Esophagus (tissue), 2 donors: ENCODE data around the gene ZGRF1. TPM values are rescaled to one million over a fixed set of nuclear protein-coding genes. Genes with fewer than 3 reads are reported as not detected.
"Not testable (repeated sequence)": the region's sequence is repeated elsewhere in the genome, so short reads cannot be mapped to it uniquely, and the experiment has no call there.

Experiments used
- H3K27ac ChIP-seq, 2 donors: one replicate each; pipeline ENCODE4 v1.5.1; 2013; ENCODE audit warnings: low read depth in 2 of 2, mild to moderate bottlenecking in 2 of 2, inconsistent platforms in 1 of 2, low read length in 1 of 2, moderate library complexity in 1 of 2
- H3K27me3 ChIP-seq, 2 donors: one replicate each; pipeline ENCODE4 v1.6.1; 2013; ENCODE audit warnings: low read length in 2 of 2, control low read depth in 1 of 2, mild to moderate bottlenecking in 1 of 2; ENCODE audit not compliant: insufficient read depth in 2 of 2, control insufficient read depth in 1 of 2
- H3K36me3 ChIP-seq, 2 donors: one replicate each; pipeline ENCODE4 v1.6.1; 2013; ENCODE audit warnings: low read length in 1 of 2; ENCODE audit not compliant: control insufficient read depth in 2 of 2, insufficient read depth in 2 of 2
- H3K4me1 ChIP-seq, 2 donors: one replicate each; pipeline ENCODE4 v1.6.1; 2013; ENCODE audit warnings: low read length in 1 of 2; ENCODE audit not compliant: control insufficient read depth in 2 of 2, insufficient read depth in 2 of 2
- H3K4me3 ChIP-seq, 2 donors: one replicate each; pipeline ENCODE4 v1.5.1; 2013; ENCODE audit warnings: low read length in 2 of 2, mild to moderate bottlenecking in 2 of 2, low read depth in 1 of 2, moderate library complexity in 1 of 2
- H3K9me3 ChIP-seq, 2 donors: one replicate each; pipeline ENCODE4 v1.6.1; 2013; ENCODE audit warnings: mild to moderate bottlenecking in 2 of 2, low read depth in 1 of 2, low read length in 1 of 2, moderate library complexity in 1 of 2; ENCODE audit not compliant: control insufficient read depth in 2 of 2, insufficient read depth in 1 of 2
- WGBS, 2 donors: extraction: QIAGEN DNeasy Blood & Tissue Kit; methylation state at CpG; one replicate each; pipeline ENCODE4 v1.1.7; 2013; 5-methylcytosine and 5-hydroxymethylcytosine counted together
- polyA plus RNA-seq, 2 donors: library from polyadenylated mRNA; stranded (reverse); fragments of 200-250 nt; gene quantifications; one replicate each; pipeline ENCODE4 v1.2.3, GENCODE V29; 2013
- donor health status: healthy with polysubstance abuse.
- donor health status: Bipolar disorder and iron deficiency.

The ZGRF1 gene
- polyA plus RNA-seq, 2 donors = 2.7 to 4.8 TPM

DNA sequence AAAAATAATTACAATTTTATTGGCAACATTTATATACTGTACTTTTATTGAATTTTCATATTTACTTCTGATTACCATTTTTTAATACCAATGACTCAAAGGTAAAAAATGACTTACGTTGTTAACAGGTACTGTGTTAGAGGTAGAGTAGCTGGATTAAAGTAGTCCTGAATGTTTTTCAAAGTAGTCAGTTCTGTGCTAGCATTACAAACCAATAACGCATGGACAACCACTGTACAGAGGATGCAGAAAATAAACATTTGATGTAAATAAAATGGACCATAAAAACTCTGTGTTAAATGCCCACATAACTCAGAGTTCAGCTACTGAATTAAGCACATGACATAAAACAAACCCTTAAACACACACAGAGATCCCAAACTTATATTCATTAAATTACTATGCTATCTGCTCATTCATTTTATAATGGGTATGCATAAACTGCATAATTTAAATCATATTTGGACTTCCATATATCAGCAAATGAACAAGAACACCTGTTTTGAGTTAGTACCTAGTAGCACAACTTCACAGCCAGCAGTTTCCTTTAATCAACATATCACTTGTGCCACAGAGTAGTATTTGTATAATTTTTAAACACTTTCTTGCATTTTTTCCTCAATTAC lies 74.3 kb downstream of the ZGRF1 start:
- Histone ChIP-seq H3K9me3 (no peaks in the 10 kb centered on the region), H3K27ac (no peak overlapping the region), H3K4me1 (no peaks in the 10 kb centered on the region), H3K27me3 (no peaks in the 10 kb centered on the region), H3K4me3 (no peak overlapping the region), H3K36me3 (peaks cover 0 to 2% of the 10 kb centered on the region in 2 donors)
- WGBS, 2 donors = 96 to 97% methylated on average over 2 of the region's 2 CpGs

DNA sequence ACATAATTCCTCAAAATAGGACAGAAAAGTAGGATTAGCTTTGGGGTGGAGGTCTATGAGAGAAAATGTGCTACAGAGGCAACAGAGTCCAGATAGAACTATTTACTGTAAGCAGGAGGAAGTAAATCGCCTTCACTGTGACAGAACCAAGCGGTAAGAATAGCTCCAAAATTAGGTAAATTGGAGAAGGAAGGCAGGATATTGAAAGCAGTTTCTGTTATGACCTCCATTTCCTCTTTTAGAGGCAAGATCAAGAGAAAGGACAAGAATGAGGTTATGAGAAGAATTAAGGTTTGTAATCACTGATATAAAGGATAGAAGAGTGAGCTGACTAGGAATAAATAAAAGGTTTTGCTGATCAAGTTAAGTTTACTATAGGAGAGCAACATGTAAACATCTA lies 76.6 kb downstream of the ZGRF1 start:
- no peaks in the 10 kb centered on the region for H3K36me3 ChIP-seq
- no peaks in the 10 kb centered on the region for H3K4me1 ChIP-seq
- no peaks in the 10 kb centered on the region for H3K9me3 ChIP-seq
- H3K4me3 ChIP-seq = no peak overlapping the region
- WGBS, 2 donors = 88 to 90% methylated on average over 2 of the region's 2 CpGs
- no peaks in the 10 kb centered on the region for H3K27me3 ChIP-seq
- no peak overlapping the region for H3K27ac ChIP-seq

DNA sequence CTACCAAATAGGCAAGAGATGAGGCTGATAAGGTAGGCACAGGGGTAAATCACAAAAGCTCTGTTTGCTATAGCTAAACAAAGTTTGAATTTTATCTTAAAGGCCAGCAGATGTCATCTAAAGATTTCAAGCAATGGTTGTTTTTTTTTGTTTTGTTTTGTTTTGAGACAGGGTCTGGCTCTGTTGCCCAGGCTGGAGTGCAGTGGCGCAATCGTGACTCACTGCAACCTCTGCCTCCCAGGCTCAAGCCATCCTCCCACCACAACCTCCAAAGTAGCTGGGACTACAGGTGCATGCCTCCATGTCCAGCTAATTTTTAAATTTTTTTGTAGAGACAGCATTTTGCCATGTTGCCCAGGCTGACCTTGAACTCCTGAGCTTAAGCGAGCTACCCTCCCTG lies 77.7 kb downstream of the ZGRF1 start:
- Histone ChIP-seq H3K36me3 (no peaks in the 10 kb centered on the region), H3K9me3 (no peaks in the 10 kb centered on the region), H3K4me1 (no peaks in the 10 kb centered on the region), H3K4me3 (no peak overlapping the region), H3K27me3 (no peaks in the 10 kb centered on the region), H3K27ac (no peak overlapping the region)
- WGBS, 2 donors = 96% methylated on average over 3 of the region's 3 CpGs

DNA sequence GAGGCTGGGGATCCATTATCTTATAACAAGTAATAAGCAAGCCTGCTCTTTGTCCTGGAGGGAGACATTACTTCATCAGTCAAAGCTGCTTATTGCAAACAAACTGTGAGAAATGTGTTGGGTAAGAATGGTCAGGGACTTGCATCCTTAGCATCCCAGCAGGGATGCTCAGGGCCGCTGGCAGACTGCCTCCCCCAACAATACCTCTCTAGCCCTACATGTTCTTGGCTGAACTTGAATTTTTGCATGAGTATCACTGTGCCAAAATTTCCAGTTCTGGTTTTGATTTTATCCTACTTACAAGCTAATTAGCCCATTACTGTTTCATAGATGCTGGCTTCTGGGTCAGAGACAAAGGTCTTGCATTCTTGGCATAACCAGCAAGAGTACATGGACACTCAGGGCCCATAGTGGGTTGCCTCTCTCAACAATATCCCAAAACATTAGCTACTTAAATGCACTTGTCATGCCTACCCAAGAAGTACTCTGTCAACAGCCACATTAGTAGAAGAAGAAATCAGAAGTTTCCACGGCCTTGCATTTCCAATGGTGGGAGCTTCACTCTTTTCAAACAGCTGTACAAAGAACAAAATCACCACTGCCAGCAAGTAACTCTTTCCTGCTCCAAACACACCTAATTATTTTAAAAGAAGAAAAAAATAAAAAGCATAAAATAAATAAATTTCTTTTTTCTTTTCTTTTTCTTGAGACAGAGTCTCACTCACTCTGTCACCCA lies 78.9 kb downstream of the ZGRF1 start:
- Histone ChIP-seq H3K4me3 (no peak overlapping the region), H3K27me3 (no peaks in the 10 kb centered on the region), H3K4me1 (no peaks in the 10 kb centered on the region), H3K36me3 (no peaks in the 10 kb centered on the region), H3K9me3 (no peaks in the 10 kb centered on the region), H3K27ac (no peak overlapping the region)
- WGBS, 2 donors = 83 to 97% methylated on average over 2 of the region's 2 CpGs

DNA sequence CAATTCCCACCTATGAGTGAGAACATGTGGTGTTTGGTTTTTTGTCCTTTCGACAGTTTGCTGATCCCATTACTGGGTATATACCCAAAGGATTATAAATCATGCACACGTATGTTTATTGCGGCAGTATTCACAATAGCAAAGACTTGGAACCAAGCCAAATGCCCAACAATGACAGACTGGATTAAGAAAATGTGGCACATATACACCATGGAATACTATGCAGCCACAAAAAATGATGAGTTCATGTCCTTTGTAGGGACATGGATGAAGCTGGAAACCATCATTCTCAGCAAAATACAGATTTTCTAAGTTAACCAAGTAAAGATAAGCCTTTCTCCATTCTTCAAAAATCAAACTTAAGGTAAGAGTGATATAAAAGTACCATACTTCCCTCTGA lies 82.4 kb downstream of the ZGRF1 start:
- not testable (repeated sequence) for H3K4me3 ChIP-seq, H3K36me3 ChIP-seq, H3K27me3 ChIP-seq, H3K9me3 ChIP-seq, H3K27ac ChIP-seq, H3K4me1 ChIP-seq
- WGBS, 2 donors = 96 to 100% methylated on average over 2 of the region's 3 CpGs

DNA sequence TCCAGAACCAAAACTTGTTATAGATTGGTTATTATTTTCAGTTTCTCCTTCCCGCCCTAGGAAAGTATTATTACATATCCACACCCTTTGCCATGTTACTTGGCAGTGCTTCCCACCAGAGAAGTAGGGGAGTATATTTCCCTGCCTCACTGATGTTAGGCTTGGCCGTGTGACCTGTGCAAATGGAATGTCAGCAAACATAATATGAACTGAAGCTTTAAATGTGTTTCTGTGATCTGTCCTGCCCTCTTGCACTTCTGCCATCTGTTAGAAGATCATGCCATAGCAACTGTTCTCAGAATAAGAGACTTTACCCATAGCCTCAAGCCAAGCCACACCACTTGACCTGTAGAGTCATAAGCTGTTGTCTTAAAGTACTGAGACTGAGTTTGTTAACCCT lies 84.0 kb downstream of the ZGRF1 start:
- 35 to 43% methylated on average over 2 of the region's 2 CpGs for WGBS, 2 donors
- no peak overlapping the region for H3K4me3 ChIP-seq
- no peaks in the 10 kb centered on the region for H3K27me3 ChIP-seq
- H3K36me3 ChIP-seq = no peaks in the 10 kb centered on the region
- H3K4me1 ChIP-seq = no peaks in the 10 kb centered on the region
- no peak overlapping the region for H3K27ac ChIP-seq
- H3K9me3 ChIP-seq = no peaks in the 10 kb centered on the region

DNA sequence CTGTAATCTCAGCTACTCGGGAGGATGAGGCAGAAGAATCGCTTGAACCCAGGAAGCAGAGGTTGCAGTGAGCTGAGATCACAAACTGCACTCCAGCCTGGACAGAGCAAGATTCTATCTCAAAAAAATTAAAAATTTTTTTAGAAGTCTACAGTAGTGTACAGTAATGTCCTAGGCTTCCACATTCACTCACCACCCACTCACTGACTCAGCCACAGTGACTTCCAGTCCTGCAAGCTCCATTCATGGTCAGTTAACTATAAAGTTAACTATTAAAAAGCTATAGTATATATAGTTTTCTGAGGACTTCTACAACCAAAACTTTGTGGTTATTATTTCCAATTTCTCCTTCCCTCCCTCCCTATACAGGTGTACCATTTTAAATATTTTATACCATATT lies 86.0 kb downstream of the ZGRF1 start:
- H3K4me3 ChIP-seq = no peak overlapping the region
- no peaks in the 10 kb centered on the region for H3K36me3 ChIP-seq
- no peak overlapping the region for H3K27ac ChIP-seq
- no peaks in the 10 kb centered on the region for H3K4me1 ChIP-seq
- no peaks in the 10 kb centered on the region for H3K27me3 ChIP-seq
- 89 to 94% methylated on average over 2 of the region's 2 CpGs for WGBS, 2 donors
- H3K9me3 ChIP-seq = no peaks in the 10 kb centered on the region

DNA sequence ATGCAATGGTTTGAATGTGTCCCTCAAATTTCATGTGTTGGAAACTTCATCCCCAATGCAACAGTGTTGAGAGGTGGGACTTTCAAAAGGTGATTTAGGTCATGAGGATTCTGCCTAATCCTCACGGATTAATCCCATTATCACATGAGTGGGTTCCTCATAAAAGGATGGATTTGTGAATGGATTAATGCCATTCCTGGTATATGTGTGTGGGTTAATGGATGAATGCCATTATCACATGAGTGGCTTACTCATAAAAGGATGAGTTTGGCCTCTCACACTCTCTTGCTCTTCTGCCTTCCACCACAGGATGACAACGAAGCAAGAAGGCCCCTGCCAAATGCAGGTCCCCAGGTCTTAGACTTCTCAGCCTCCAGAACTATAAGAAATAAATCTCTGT lies 90.2 kb downstream of the ZGRF1 start:
- 65 to 70% methylated on average over 2 of the region's 2 CpGs for WGBS, 2 donors
- H3K27ac ChIP-seq = no peak overlapping the region
- H3K4me1 ChIP-seq = no peaks in the 10 kb centered on the region
- H3K27me3 ChIP-seq = no peaks in the 10 kb centered on the region
- H3K9me3 ChIP-seq = no peaks in the 10 kb centered on the region
- H3K4me3 ChIP-seq = no peak overlapping the region
- H3K36me3 ChIP-seq = no peaks in the 10 kb centered on the region

DNA sequence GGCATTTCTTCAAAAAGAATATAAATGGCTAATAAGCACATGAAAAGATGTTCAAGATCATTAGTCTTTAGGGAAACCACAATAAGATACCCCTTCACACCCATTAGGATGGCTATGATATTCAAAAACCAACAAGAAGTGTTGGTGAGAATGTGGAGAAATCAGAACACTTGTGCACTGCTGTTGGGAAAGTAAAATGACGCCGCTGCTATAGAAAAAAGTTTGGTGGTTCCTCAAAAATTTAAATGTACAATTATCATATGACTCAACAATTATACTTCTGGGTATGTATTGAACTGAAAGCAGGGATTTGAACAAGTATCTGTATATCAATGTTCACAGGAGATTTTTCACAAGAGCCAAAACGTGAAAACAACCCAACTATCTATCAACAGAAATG lies 91.4 kb downstream of the ZGRF1 start:
- no peaks in the 10 kb centered on the region for H3K36me3 ChIP-seq
- WGBS, 2 donors = 92 to 93% methylated on average over 3 of the region's 3 CpGs
- no peak overlapping the region for H3K4me3 ChIP-seq

DNA sequence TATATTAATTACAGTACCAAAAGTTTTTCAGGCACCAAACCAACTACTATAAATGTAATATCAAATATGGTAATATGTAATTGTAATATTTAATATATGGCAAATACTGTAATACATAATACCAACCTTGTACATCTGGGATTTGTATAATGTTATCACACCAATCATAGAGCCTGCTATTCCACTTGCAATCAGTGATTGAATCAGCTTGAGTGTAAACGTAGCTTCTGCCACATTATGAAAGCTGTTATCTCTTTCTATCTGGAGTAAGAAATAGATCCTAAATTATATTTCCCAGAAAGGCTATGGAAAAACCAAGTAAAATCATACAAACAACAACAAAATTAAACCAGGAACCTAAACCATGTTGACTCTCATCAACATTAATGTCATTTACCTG lies 96.0 kb downstream of the ZGRF1 start:
- H3K4me1 ChIP-seq = no peaks in the 10 kb centered on the region
- no peaks in the 10 kb centered on the region for H3K36me3 ChIP-seq
- H3K9me3 ChIP-seq = no peaks in the 10 kb centered on the region
- H3K4me3 ChIP-seq = no peak overlapping the region
- no peaks in the 10 kb centered on the region for H3K27me3 ChIP-seq
- H3K27ac ChIP-seq = no peak overlapping the region
- WGBS, 2 donors = 90% methylated on average over 1 of the region's 1 CpG

More for the DNA sequence above, 91.4 kb downstream of the ZGRF1 start:
- no peak overlapping the region for H3K27ac ChIP-seq
- H3K9me3 ChIP-seq = no peaks in the 10 kb centered on the region
- no peaks in the 10 kb centered on the region for H3K4me1 ChIP-seq
- H3K27me3 ChIP-seq = no peaks in the 10 kb centered on the region
